ENCODE results near the gene THADA. TPM values are rescaled to one million over a fixed set of nuclear protein-coding genes. Genes with fewer than 3 reads are reported as not detected.

THADA gene
- total and polyA plus RNA-seq, 10 donors: 14.2 to 51.3 (median 40.0) TPM

GRCh38 chr2:43317680-43318079 lies 278.2 kb downstream of the THADA start:
- DNase-seq: no peak
- H3K4me3 ChIP-seq: no peak overlapping the region
- intact Hi-C loops (cut with DNase I; ENCODE audit: low total_unique reads): no loop called here
- no peaks in the 10 kb centered on the region for H3K27me3 ChIP-seq (replicated peaks in 1 of 7)
- H3K27ac ChIP-seq: no peak overlapping the region
- peaks cover 0 to 32% (median 6%) of the 10 kb centered on the region in 6 donors for H3K4me1 ChIP-seq
- peaks cover 0 to 37% (median 8%) of the 10 kb centered on the region in 6 donors for H3K36me3 ChIP-seq
- 97 to 99% (median 98%) methylated on average over 3 of the region's 3 CpGs for WGBS, 5 donors
- H3K9me3 ChIP-seq: no peaks in the 10 kb centered on the region
- TF ChIP-seq POLR2A (IDR thresholded peaks at IDR 0.05): no peak

DNA sequence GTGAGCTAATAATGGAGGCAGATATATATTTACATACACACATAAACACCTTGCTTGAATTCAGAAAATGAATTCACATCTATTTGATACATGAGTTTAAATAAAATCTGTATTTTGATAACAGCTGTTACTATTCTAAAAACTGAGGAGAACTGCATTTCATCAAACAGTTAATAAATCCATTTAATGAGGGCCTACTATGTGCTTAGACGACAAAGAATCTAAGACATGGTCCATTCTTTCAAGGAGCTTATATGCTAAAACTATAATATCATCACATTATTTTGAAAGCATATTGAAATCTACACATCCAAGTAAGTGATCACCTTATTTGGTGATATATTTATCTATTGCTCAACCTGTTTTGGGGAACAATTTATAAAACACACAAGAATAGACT lies 278.6 kb downstream of the THADA start:
- no peak overlapping the region for H3K27ac ChIP-seq
- 92 to 100% (median 98%) methylated on average over 1 of the region's 1 CpG for WGBS, 5 donors
- intact Hi-C loops (cut with DNase I; ENCODE audit: low total_unique reads): no loop called here
- H3K27me3 ChIP-seq (replicated peaks in 1 of 7): no peaks in the 10 kb centered on the region
- peaks cover 0 to 37% (median 8%) of the 10 kb centered on the region in 6 donors for H3K36me3 ChIP-seq
- no peak overlapping the region for H3K4me3 ChIP-seq
- DNase-seq: no peak
- H3K4me1 ChIP-seq: peaks cover 0 to 37% (median 6%) of the 10 kb centered on the region in 6 donors
- TF ChIP-seq POLR2AphosphoS5 (IDR thresholded peaks at IDR 0.05) (no peak), POLR2A (IDR thresholded peaks at IDR 0.05) (no peak)
- TF ChIP-seq, protein P1, sequence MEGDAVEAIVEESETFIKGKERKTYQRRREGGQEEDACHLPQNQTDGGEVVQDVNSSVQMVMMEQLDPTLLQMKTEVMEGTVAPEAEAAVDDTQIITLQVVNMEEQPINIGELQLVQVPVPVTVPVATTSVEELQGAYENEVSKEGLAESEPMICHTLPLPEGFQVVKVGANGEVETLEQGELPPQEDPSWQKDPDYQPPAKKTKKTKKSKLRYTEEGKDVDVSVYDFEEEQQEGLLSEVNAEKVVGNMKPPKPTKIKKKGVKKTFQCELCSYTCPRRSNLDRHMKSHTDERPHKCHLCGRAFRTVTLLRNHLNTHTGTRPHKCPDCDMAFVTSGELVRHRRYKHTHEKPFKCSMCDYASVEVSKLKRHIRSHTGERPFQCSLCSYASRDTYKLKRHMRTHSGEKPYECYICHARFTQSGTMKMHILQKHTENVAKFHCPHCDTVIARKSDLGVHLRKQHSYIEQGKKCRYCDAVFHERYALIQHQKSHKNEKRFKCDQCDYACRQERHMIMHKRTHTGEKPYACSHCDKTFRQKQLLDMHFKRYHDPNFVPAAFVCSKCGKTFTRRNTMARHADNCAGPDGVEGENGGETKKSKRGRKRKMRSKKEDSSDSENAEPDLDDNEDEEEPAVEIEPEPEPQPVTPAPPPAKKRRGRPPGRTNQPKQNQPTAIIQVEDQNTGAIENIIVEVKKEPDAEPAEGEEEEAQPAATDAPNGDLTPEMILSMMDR (IDR thresholded peaks at IDR 0.05 in 8 of 11, conservative IDR thresholded peaks at IDR 0.05 in 3 of 11): no peak
- H3K9me3 ChIP-seq: no peaks in the 10 kb centered on the region

GRCh38 chr2:43315482-43315881 lies 280.4 kb downstream of the THADA start:
- H3K4me3 ChIP-seq: no peak overlapping the region
- TF ChIP-seq, protein P1 (IDR thresholded peaks at IDR 0.05 in 8 of 11, conservative IDR thresholded peaks at IDR 0.05 in 3 of 11): no peak
- TF ChIP-seq POLR2A (IDR thresholded peaks at IDR 0.05) (no peak), POLR2AphosphoS5 (IDR thresholded peaks at IDR 0.05) (no peak)
- peaks cover 0 to 46% (median 6%) of the 10 kb centered on the region in 6 donors for H3K4me1 ChIP-seq
- no peaks in the 10 kb centered on the region for H3K9me3 ChIP-seq
- intact Hi-C loops (cut with DNase I; ENCODE audit: low total_unique reads): no loop called here
- H3K36me3 ChIP-seq: peaks cover 0 to 31% (median 8%) of the 10 kb centered on the region in 6 donors
- H3K27me3 ChIP-seq (replicated peaks in 1 of 7): no peaks in the 10 kb centered on the region
- H3K27ac ChIP-seq: peak overlapping the region in 1 of 8 donors; percentile 53
- WGBS, 5 donors: 96 to 100% (median 100%) methylated on average over 2 of the region's 2 CpGs
- no peak for DNase-seq

DNA sequence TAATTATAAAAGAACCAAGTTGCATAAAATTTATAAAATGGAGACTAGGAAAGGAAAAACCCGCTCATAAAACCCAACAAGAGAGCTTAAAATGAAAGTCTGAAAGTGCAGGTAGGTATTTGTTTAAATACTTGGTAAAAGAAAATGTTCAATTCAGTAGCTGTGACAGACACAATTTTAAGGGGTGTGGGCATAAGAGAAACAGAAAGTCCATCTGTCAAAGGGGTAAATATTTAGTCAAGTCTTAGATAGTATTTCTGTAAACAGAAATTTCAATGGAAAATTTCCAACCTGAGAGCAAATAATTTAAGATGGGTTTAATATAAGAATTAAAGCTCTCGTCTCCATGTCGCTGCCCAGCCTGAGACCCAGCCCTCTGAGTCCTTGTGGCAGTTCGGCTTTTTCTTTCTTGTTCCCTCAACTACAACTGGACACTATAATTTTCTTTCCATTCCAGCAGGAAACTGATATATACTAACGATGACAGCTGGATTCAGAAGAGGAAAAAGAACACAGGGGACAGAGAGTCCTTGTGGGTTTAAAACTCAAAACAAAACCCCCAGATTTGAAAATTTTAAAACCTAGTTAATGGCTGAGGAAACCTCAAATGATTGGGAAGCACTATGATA lies 281.4 kb downstream of the THADA start:
- no peak for TF ChIP-seq POLR2A (IDR thresholded peaks at IDR 0.05)
- no peak for TF ChIP-seq POLR2AphosphoS5 (IDR thresholded peaks at IDR 0.05)
- TF ChIP-seq, protein P1 (IDR thresholded peaks at IDR 0.05 in 8 of 11, conservative IDR thresholded peaks at IDR 0.05 in 3 of 11): no peak
- H3K4me3 ChIP-seq: no peak overlapping the region
- DNase-seq: no peak
- H3K36me3 ChIP-seq: peaks cover 0 to 20% (median 5%) of the 10 kb centered on the region in 6 donors
- no peaks in the 10 kb centered on the region for H3K27me3 ChIP-seq (replicated peaks in 1 of 7)
- no peaks in the 10 kb centered on the region for H3K9me3 ChIP-seq
- 74 to 85% (median 77%) methylated on average over 5 of the region's 5 CpGs for WGBS, 5 donors
- intact Hi-C loops (cut with DNase I; ENCODE audit: low total_unique reads): no loop called here
- peak overlapping the region in 5 of 8 donors; percentile 16 to 67 (median 53) for H3K27ac ChIP-seq
- peaks cover 0 to 46% (median 6%) of the 10 kb centered on the region in 6 donors for H3K4me1 ChIP-seq
